Fibroblast of lung (primary cell): ENCODE results near the gene ADAM10. TPM values are rescaled to one million over a fixed set of nuclear protein-coding genes. Genes with fewer than 3 reads are reported as not detected.

Experiments used
- DNase-seq, 2 donors: peaks; one replicate each; pipeline versions ENCODE4 v3.0.0 to v3.0.0-alpha.2; 2010; ENCODE audit warnings: low read depth in 2 of 2
- H2AFZ ChIP-seq: 2 replicates; pipeline ENCODE4 v1.5.1; 2012; ENCODE audit warnings: low read length, control low read depth, inconsistent platforms
- H3K27ac ChIP-seq: 2 replicates; pipeline ENCODE4 v1.5.1; 2011; ENCODE audit warnings: low read length, control low read depth; ENCODE audit not compliant: insufficient read depth
- H3K27me3 ChIP-seq: 2 replicates; pipeline ENCODE4 v1.5.1; 2011; ENCODE audit warnings: mild to moderate bottlenecking, low read length; ENCODE audit not compliant: control insufficient read depth, insufficient read depth
- H3K36me3 ChIP-seq: 2 replicates; pipeline ENCODE4 v1.5.1; 2011; ENCODE audit warnings: low read length; ENCODE audit not compliant: control insufficient read depth, insufficient read depth
- H3K4me1 ChIP-seq: 2 replicates; pipeline ENCODE4 v1.5.1; 2011; ENCODE audit warnings: low read length; ENCODE audit not compliant: control insufficient read depth, insufficient read depth; ENCODE audit errors: extremely low read depth
- H3K4me2 ChIP-seq: 2 replicates; pipeline ENCODE4 v1.5.1; 2011; ENCODE audit warnings: low read length, control low read depth; ENCODE audit not compliant: insufficient read depth; ENCODE audit errors: extremely low read depth
- H3K4me3 ChIP-seq, 4 experiments: fragments of 200-600 bp in 1 of 4; sonication (generic) in 1 of 4; replicated peaks in 1 of 4; 2 replicates each; pipeline ENCODE4 v1.5.1; 2011 to 2016; ENCODE audit warnings: low read length in 4 of 4, low read depth in 3 of 4, mild to moderate bottlenecking in 3 of 4, control low read depth in 2 of 4, inconsistent platforms in 1 of 4, mixed read lengths in 1 of 4; ENCODE audit not compliant: insufficient read depth in 1 of 4; ENCODE audit errors: control extremely low read depth in 1 of 4
- H3K79me2 ChIP-seq: 2 replicates; pipeline ENCODE4 v1.5.1; 2012; ENCODE audit warnings: mild to moderate bottlenecking, low read length, inconsistent platforms; ENCODE audit not compliant: control insufficient read depth, insufficient read depth
- H3K9ac ChIP-seq: 2 replicates; pipeline ENCODE4 v1.5.1; 2011; ENCODE audit warnings: mild to moderate bottlenecking, low read length, control low read depth; ENCODE audit not compliant: insufficient read depth
- H3K9me3 ChIP-seq: 2 replicates; pipeline ENCODE4 v1.5.1; 2012; ENCODE audit warnings: low read depth, low read length; ENCODE audit not compliant: control insufficient read depth, insufficient read depth
- H4K20me1 ChIP-seq: 2 replicates; pipeline ENCODE4 v1.5.1; 2011; ENCODE audit warnings: low read length; ENCODE audit not compliant: control insufficient read depth, insufficient read depth; ENCODE audit errors: extremely low read depth
- EZH2 ChIP-seq: IDR thresholded peaks from 2 replicates; pipeline ENCODE4 v1.5.1; 2012; ENCODE audit warnings: low read length, control low read depth, mild to moderate bottlenecking; ENCODE audit errors: missing control alignments
- polyA plus RNA-seq, 2 donors: library from polyadenylated mRNA; depleted of rRNA in 1 of 2; stranded (reverse) in 1 of 2; unstranded in 1 of 2; fragments of >200 nt; gene quantifications; 2 replicates each; pipeline ENCODE4 v1.2.1, GENCODE V29; 2011 to 2012; ENCODE audit warnings: missing spikeins in 1 of 2
- total RNA-seq: library from RNA; depleted of rRNA; stranded (reverse); fragments of >200 nt; gene quantifications from 2 replicates; pipeline ENCODE4 v1.2.1, GENCODE V29; 2014
- TF ChIP-seq, protein P1 (sequence below), 2 donors: IDR thresholded peaks in 1 of 2; conservative IDR thresholded peaks in 1 of 2; 1 replicate in 1 of 2; 2 replicates in 1 of 2; pipeline ENCODE4 v1.5.1; 2011 to 2012; ENCODE audit warnings: low read length in 2 of 2, control low read depth in 1 of 2, inconsistent platforms in 1 of 2, low read depth in 1 of 2, mild to moderate bottlenecking in 1 of 2

Gene ADAM10
- total and polyA plus RNA-seq, 2 donors (not counting 1 experiment from before 2014, with no cell fraction given) = 224 to 318 TPM

DNA sequence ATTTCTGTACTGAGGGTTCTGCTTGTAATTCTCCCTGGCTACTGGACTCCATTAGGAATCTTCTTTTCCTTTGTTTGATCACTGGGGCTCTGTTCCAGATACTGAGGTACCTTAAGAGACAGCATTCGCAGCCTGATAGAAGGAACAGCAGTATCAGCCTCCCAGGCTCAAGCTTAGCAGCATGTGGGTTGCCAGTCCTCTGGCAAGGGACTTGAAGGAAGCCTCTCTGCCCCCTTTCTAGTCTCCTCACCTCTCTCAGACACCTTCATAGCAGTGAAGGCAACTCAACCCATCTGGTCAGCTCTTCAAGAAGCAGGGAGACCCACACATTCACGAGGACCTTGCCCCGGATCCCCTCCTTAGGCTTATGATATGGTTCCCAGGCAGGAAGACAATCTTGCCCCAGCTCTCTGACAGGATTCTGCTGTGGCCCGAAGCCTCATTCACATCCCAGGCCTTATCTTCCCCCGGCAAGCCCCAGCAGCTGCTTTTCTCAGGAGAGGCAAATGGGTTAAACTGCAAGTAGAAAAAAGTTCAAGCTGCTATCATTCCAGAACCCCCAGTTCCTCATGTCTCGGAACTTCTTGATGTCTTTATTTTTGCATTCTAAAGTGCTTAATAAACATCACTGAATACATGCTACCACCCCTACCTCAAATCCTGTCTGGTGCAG lies 164.6 kb downstream of the ADAM10 start:
- Histone ChIP-seq H3K36me3 (no peaks in the 10 kb centered on the region), H3K9me3 (no peaks in the 10 kb centered on the region), H2AFZ (no peak overlapping the region), H3K27me3 (no peaks in the 10 kb centered on the region), H4K20me1 (no peaks in the 10 kb centered on the region), H3K79me2 (no peaks in the 10 kb centered on the region), H3K27ac (no peak overlapping the region), H3K9ac (no peak overlapping the region), H3K4me2 (no peak overlapping the region), H3K4me3 (no peak overlapping the region), H3K4me1 (no peaks in the 10 kb centered on the region)
- no peak for DNase-seq
- TF ChIP-seq, protein P1, sequence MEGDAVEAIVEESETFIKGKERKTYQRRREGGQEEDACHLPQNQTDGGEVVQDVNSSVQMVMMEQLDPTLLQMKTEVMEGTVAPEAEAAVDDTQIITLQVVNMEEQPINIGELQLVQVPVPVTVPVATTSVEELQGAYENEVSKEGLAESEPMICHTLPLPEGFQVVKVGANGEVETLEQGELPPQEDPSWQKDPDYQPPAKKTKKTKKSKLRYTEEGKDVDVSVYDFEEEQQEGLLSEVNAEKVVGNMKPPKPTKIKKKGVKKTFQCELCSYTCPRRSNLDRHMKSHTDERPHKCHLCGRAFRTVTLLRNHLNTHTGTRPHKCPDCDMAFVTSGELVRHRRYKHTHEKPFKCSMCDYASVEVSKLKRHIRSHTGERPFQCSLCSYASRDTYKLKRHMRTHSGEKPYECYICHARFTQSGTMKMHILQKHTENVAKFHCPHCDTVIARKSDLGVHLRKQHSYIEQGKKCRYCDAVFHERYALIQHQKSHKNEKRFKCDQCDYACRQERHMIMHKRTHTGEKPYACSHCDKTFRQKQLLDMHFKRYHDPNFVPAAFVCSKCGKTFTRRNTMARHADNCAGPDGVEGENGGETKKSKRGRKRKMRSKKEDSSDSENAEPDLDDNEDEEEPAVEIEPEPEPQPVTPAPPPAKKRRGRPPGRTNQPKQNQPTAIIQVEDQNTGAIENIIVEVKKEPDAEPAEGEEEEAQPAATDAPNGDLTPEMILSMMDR (conservative IDR thresholded peaks at IDR 0.05 in 1 of 2, IDR thresholded peaks at IDR 0.05 in 1 of 2; ENCODE audit: low read depth in 1 of 2, low read length in 2 of 2) = no peak
- no peak for TF ChIP-seq EZH2

DNA sequence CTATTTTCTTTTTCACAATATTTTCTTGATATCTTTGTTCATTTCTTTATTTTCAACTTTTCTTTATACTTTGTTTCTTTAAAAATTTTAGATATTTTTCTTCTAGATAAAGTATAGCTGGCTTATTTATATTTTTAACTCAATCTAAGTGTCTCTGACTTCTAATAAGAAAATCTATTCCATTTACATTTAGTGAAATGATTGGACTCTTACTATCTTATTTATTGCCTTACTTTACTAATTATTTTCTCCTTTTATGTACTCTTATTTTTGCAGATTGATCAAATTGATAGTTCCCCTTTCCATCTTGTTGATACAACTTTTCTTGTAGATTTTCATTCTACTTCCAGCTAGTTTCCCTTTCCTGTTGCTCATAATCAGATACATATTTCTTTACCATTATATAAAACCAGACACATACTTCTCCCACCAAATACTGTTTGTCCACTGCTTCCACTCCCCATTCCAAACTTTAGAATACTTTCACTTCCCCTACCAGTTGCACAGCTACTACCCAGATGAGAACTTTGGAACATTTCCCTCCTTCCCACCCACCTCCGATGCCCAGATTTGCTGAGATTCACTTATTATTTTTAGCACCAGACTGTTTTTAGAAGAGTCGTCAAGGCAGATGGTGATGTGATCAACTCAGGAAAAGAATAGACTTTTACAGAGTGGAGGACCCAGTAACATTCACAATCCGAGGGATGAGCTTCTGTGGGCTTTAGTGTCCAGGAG lies 166.2 kb downstream of the ADAM10 start:
- H2AFZ ChIP-seq = no peak overlapping the region

DNA sequence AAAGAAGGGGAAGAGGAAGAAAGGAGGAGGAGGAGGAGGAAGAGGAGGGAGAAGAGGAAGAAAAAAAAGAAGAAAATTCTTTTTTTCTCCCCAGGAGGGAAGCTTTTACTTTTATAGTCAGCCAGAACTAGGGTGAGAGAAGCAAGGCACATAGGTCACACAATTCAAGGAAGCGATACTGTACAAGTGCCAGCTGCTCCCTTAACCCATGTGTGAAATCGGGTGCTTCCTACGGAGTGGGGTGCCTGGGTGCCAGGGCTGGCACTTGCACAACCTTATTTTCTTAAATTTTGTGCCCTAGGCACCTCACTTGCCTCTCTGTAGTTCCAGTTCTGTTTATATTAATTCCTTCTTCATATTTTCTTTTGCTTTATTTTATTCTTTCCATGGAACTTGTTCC lies 167.3 kb downstream of the ADAM10 start:
- H3K79me2 ChIP-seq = no peaks in the 10 kb centered on the region
- no peaks in the 10 kb centered on the region for H3K36me3 ChIP-seq
- no peak for TF ChIP-seq EZH2
- TF ChIP-seq, protein P1 (conservative IDR thresholded peaks at IDR 0.05 in 1 of 2, IDR thresholded peaks at IDR 0.05 in 1 of 2; ENCODE audit: low read depth in 1 of 2, low read length in 2 of 2) = no peak
- H3K27me3 ChIP-seq = no peaks in the 10 kb centered on the region
- H3K4me1 ChIP-seq = no peaks in the 10 kb centered on the region
- H3K9me3 ChIP-seq = no peaks in the 10 kb centered on the region
- no peak overlapping the region for H3K27ac ChIP-seq
- H3K4me3 ChIP-seq = no peak overlapping the region
- H2AFZ ChIP-seq = no peak overlapping the region
- no peak overlapping the region for H3K9ac ChIP-seq
- DNase-seq = no peak
- no peak overlapping the region for H3K4me2 ChIP-seq
- no peaks in the 10 kb centered on the region for H4K20me1 ChIP-seq

More for the DNA sequence above, 166.2 kb downstream of the ADAM10 start:
- Histone ChIP-seq H3K9ac (no peak overlapping the region), H3K27me3 (no peaks in the 10 kb centered on the region), H3K36me3 (no peaks in the 10 kb centered on the region), H3K4me2 (no peak overlapping the region), H3K4me3 (no peak overlapping the region), H3K79me2 (no peaks in the 10 kb centered on the region), H3K4me1 (no peaks in the 10 kb centered on the region), H3K9me3 (no peaks in the 10 kb centered on the region), H4K20me1 (no peaks in the 10 kb centered on the region), H3K27ac (no peak overlapping the region)
- no peak for DNase-seq
- no peak for TF ChIP-seq EZH2
- TF ChIP-seq, protein P1 (conservative IDR thresholded peaks at IDR 0.05 in 1 of 2, IDR thresholded peaks at IDR 0.05 in 1 of 2; ENCODE audit: low read depth in 1 of 2, low read length in 2 of 2) = no peak
